K562 (cell line): ENCODE data around the gene HMCN1. TPM values are rescaled to one million over a fixed set of nuclear protein-coding genes. Genes with fewer than 3 reads are reported as not detected.

ENCODE experiments used
- ARID2 ChIP-seq: fragments of 450-650 bp; IDR thresholded peaks from 2 replicates; pipeline ENCODE4 v1.6.1; 2017; ENCODE audit warnings: antibody characterized with exemption, mild to moderate bottlenecking
- BRD4 ChIP-seq: fragments of 200-600 bp; sonication (generic); IDR thresholded peaks from 2 replicates; pipeline ENCODE4 v1.6.1; 2017; ENCODE audit warnings: inconsistent platforms
- CBFA2T3 ChIP-seq: fragments of 450-650 bp; IDR thresholded peaks from 2 replicates; pipeline ENCODE4 v1.6.1; 2017
- CBX5 ChIP-seq: IDR thresholded peaks from 2 replicates; pipeline ENCODE4 v1.6.1; 2014; ENCODE audit warnings: low read depth, borderline replicate concordance
- CBX8 ChIP-seq: fragments of 200-600 bp; sonication (generic); IDR thresholded peaks from 2 replicates; pipeline ENCODE4 v1.6.1; 2012; ENCODE audit warnings: borderline replicate concordance, mixed run types, low read depth, mild to moderate bottlenecking, moderate library complexity, mixed read lengths, low read length, control low read depth, inconsistent platforms; ENCODE audit not compliant: poor library complexity, severe bottlenecking; ENCODE audit errors: extremely low read depth
- ETV1 ChIP-seq: fragments of 450-650 bp; conservative IDR thresholded peaks from 2 replicates; pipeline ENCODE4 v1.6.1; 2016; ENCODE audit warnings: missing genetic modification characterization, control low read depth, low read depth, missing compliant biosample characterization
- FOSL1 ChIP-seq: fragments of 200-800 bp; sonication (Bioruptor generic); conservative IDR thresholded peaks from 2 replicates; pipeline ENCODE4 v1.6.1; 2016; ENCODE audit warnings: missing genetic modification characterization, missing compliant biosample characterization
- FOXP4 ChIP-seq: sonication (generic); formaldehyde crosslinking; IDR thresholded peaks from 2 replicates; pipeline ENCODE4 v1.8.0; 2022; ENCODE audit warnings: mild to moderate bottlenecking, missing genetic modification reagents, borderline replicate concordance
- ID3 ChIP-seq, 2 experiments: fragments of 250-450 bp in 1 of 2; fragments of 450-650 bp in 1 of 2; sonication (Bioruptor Pico) in 1 of 2; IDR thresholded peaks; 2 replicates each; pipeline versions ENCODE4 v1.6.1 to v1.8.0; 2016 to 2021; ENCODE audit warnings: mild to moderate bottlenecking in 2 of 2, moderate library complexity in 2 of 2, missing compliant biosample characterization in 1 of 2, missing genetic modification characterization in 1 of 2
- KHSRP ChIP-seq: fragments of 450-650 bp; IDR thresholded peaks from 2 replicates; pipeline ENCODE4 v1.6.1; 2017
- MAFK ChIP-seq: IDR thresholded peaks from 2 replicates; pipeline ENCODE4 v1.6.1; 2011; ENCODE audit warnings: low read length, improper control_type of control experiment
- MAX ChIP-seq: sonication (generic); formaldehyde crosslinking; IDR thresholded peaks from 2 replicates; pipeline ENCODE4 v1.9.0; 2022; ENCODE audit warnings: mild to moderate bottlenecking, missing genetic modification reagents
- MCM3 ChIP-seq: fragments of 450-650 bp; IDR thresholded peaks from 2 replicates; pipeline ENCODE4 v1.6.1; 2016
- MTA1 ChIP-seq: fragments of 450-650 bp; IDR thresholded peaks from 2 replicates; pipeline ENCODE4 v1.6.1; 2017; ENCODE audit warnings: borderline replicate concordance
- MTA2 ChIP-seq: fragments of 450-650 bp; IDR thresholded peaks from 2 replicates; pipeline ENCODE4 v1.6.1; 2016; ENCODE audit warnings: low read depth
- PHB ChIP-seq: fragments of 250-450 bp; sonication (Bioruptor Pico); IDR thresholded peaks from 2 replicates; pipeline ENCODE4 v1.5.0; 2021
- PML ChIP-seq: IDR thresholded peaks from 2 replicates; pipeline ENCODE4 v1.6.1; 2012; ENCODE audit warnings: low read length, inconsistent platforms
- PRPF4 ChIP-seq: fragments of 200-400 bp; formaldehyde crosslinking; IDR thresholded peaks from one replicate; pipeline ENCODE4 v1.6.1; 2017; ENCODE audit warnings: low read length, low read depth, mild to moderate bottlenecking; ENCODE audit not compliant: insufficient read depth, poor library complexity, severe bottlenecking
- SMARCA5 ChIP-seq: fragments of 450-650 bp; IDR thresholded peaks from 2 replicates; pipeline ENCODE4 v1.6.1; 2016
- ZBTB1 ChIP-seq: sonication (generic); formaldehyde crosslinking; IDR thresholded peaks from 2 replicates; pipeline ENCODE4 v1.8.1; 2023; ENCODE audit warnings: missing genetic modification reagents, low read depth, mild to moderate bottlenecking, borderline replicate concordance
- ZBTB33 ChIP-seq: sonication (generic); formaldehyde crosslinking; IDR thresholded peaks from 2 replicates; pipeline ENCODE4 v1.8.1; 2023; ENCODE audit warnings: mild to moderate bottlenecking, missing genetic modification reagents
- ZNF134 ChIP-seq: fragments of 250-450 bp; sonication (Bioruptor Pico); conservative IDR thresholded peaks from 2 replicates; pipeline ENCODE4 v1.4.0; 2020
- ZNF197 ChIP-seq: fragments of 200-800 bp; sonication (Bioruptor generic); IDR thresholded peaks from 2 replicates; pipeline ENCODE4 v1.6.1; 2016; ENCODE audit warnings: low read depth, missing genetic modification characterization, missing compliant biosample characterization
- ZNF316 ChIP-seq: fragments of 450-650 bp; IDR thresholded peaks from 2 replicates; pipeline ENCODE4 v1.6.1; 2016
- ZNF644 ChIP-seq: fragments of 200-800 bp; sonication (Bioruptor generic); IDR thresholded peaks from 2 replicates; pipeline ENCODE4 v1.6.1; 2016; ENCODE audit warnings: low read depth, missing genetic modification characterization, missing compliant biosample characterization
- ZNF766 ChIP-seq: fragments of 200-800 bp; sonication (Bioruptor generic); conservative IDR thresholded peaks from 2 replicates; pipeline ENCODE4 v1.6.1; 2016; ENCODE audit warnings: missing genetic modification characterization, missing compliant biosample characterization
- polyA plus RNA-seq, 8 experiments: library from polyadenylated mRNA; depleted of rRNA in 4 of 8; stranded (reverse) in 5 of 8; unstranded in 3 of 8; fragments of >200 nt; fragmentation: Nextera tagmentation in 2 of 8; fragmentation: Illumina TruSeq in 1 of 8; extraction: Ambion mirVana in 2 of 8; extraction: Trizol in 1 of 8; gene quantifications; 2 replicates each; pipeline versions ENCODE4 v1.2.1 to v1.2.3, GENCODE V29; 2011 to 2014; ENCODE audit warnings: inconsistent platforms in 1 of 8, missing spikeins in 1 of 8
- total RNA-seq, 7 experiments: library from RNA; depleted of rRNA in 6 of 7; stranded (reverse); fragments of >200 nt in 6 of 7; fragmentation: Illumina TruSeq in 2 of 7; extraction: Trizol in 2 of 7; gene quantifications; 2 replicates each; pipeline versions ENCODE4 v1.2.1 to v1.2.3, GENCODE V29; 2011 to 2021; ENCODE audit warnings: low replicate concordance in 1 of 7

The HMCN1 gene
- total and polyA plus RNA-seq, 9 of the 15 experiments (the other 6 are each of a cell fraction or from before 2014, with no cell fraction given), result 0.07 to 0.36 (median 0.21) TPM

GRCh38 chr1:186195377-186195931, 461.3 kb downstream of the HMCN1 start (continued):
- TF ChIP-seq ZBTB33 (CRISPR knock-in tag) (no peak), ZNF197 (peak; percentile 94; the same call in 1 of the 2 replicates), FOSL1 (tag) (peak; percentile 94), ZNF316 (peak; percentile 72), MTA1 (peak; percentile 67), ZNF644 (tag) (peak; percentile 96), ZNF134 (CRISPR knock-in tag) (peak; percentile 59), CBX8 (no peak), ZNF766 (CRISPR knock-in tag) (peak; percentile 88), ZBTB1 (CRISPR knock-in tag) (no peak), SMARCA5 (no peak), PML (peak; percentile 91), CBFA2T3 (peak; percentile 97), MAX (CRISPR knock-in tag) (no peak), KHSRP (peak; percentile 45; the same call in 1 of the 2 replicates), PRPF4 (no peak), MCM3 (no peak), ID3 (CRISPR knock-in tag; IDR thresholded peaks at IDR 0.05) (no peak), ID3 (tag; IDR thresholded peaks at IDR 0.05) (peak; percentile 81; the same call in 1 of the 2 replicates), PHB (no peak), CBX5 (0 out of 2 replicates have a peak, but pooled peaks have one; percentile 26), ETV1 (peak; percentile 63; the same call in 1 of the 2 replicates), MTA2 (peak; percentile 93), MAFK (peak; percentile 74), ARID2 (no peak), FOXP4 (no peak), BRD4 (peak; percentile 37; the same call in 1 of the 2 replicates)
